Neural cell (in vitro differentiated cells): Measurements from ENCODE around the gene DGKZ. TPM values are rescaled to one million over a fixed set of nuclear protein-coding genes. Genes with fewer than 3 reads are reported as not detected.

Experiments
- H2AFZ ChIP-seq: fragments of 200-600, 300-800 bp; sonication (generic), shearing (Covaris generic); 2 replicates; pipeline ENCODE4 v1.6.0; 2014; ENCODE audit warnings: low read depth, mild to moderate bottlenecking, antibody characterized with exemption, low read length, moderate library complexity
- H3F3A ChIP-seq: fragments of 200-600 bp; shearing (Covaris generic); 2 replicates; pipeline ENCODE4 v1.6.1; 2016; ENCODE audit warnings: mild to moderate bottlenecking, moderate library complexity, mixed read lengths, antibody characterized with exemption, low read length; ENCODE audit not compliant: insufficient read depth, poor library complexity, severe bottlenecking
- H3K27ac ChIP-seq: fragments of 200-600, 300-800 bp; sonication (generic), shearing (Covaris generic); 2 replicates; pipeline ENCODE4 v1.5.1; 2014; ENCODE audit warnings: mild to moderate bottlenecking, low read length, moderate library complexity
- H3K27me3 ChIP-seq: fragments of 300-800, 200-600 bp; sonication (generic), shearing (Covaris generic); 2 replicates; pipeline ENCODE4 v1.6.0; 2014; ENCODE audit warnings: mild to moderate bottlenecking, low read depth, low read length, moderate library complexity; ENCODE audit not compliant: insufficient read depth
- H3K36me3 ChIP-seq: fragments of 300-800, 200-600 bp; sonication (generic), shearing (Covaris generic); 2 replicates; pipeline ENCODE4 v1.5.1; 2014; ENCODE audit warnings: mild to moderate bottlenecking, antibody characterized with exemption, low read length, moderate library complexity; ENCODE audit not compliant: insufficient read depth
- H3K4me2 ChIP-seq: fragments of 300-800, 200-600 bp; sonication (generic), shearing (Covaris generic); 2 replicates; pipeline ENCODE4 v1.6.0; 2014; ENCODE audit warnings: mild to moderate bottlenecking, low read length
- H3K4me3 ChIP-seq: fragments of 300-800, 200-600 bp; sonication (generic), shearing (Covaris generic); 2 replicates; pipeline ENCODE4 v1.5.1; 2014; ENCODE audit warnings: mild to moderate bottlenecking, low read length, moderate library complexity
- H3K79me2 ChIP-seq: fragments of 200-600 bp; shearing (Covaris generic); replicated peaks from 2 replicates; pipeline ENCODE4 v1.6.0; 2014; ENCODE audit warnings: mild to moderate bottlenecking, low read length, moderate library complexity; ENCODE audit not compliant: insufficient read depth
- H3K9ac ChIP-seq: fragments of 300-800, 200-600 bp; sonication (generic), shearing (Covaris generic); 2 replicates; pipeline ENCODE4 v1.6.1; 2016; ENCODE audit warnings: mild to moderate bottlenecking, low read length, mixed read lengths
- H3K9me2 ChIP-seq: fragments of 200-600 bp; shearing (Covaris generic); 2 replicates; pipeline ENCODE4 v1.6.1; 2016; ENCODE audit warnings: mild to moderate bottlenecking, low read length, mixed read lengths; ENCODE audit not compliant: insufficient read depth
- H3K9me3 ChIP-seq: fragments of 200-600, 300-800 bp; sonication (generic), shearing (Covaris generic); 2 replicates; pipeline ENCODE4 v1.6.1; 2016; ENCODE audit warnings: mild to moderate bottlenecking, mixed run types, low read length, moderate library complexity, mixed read lengths
- H4K20me1 ChIP-seq: fragments of 200-600 bp; shearing (Covaris generic); 2 replicates; pipeline ENCODE4 v1.6.1; 2016; ENCODE audit warnings: mild to moderate bottlenecking, mixed run types; ENCODE audit not compliant: insufficient read depth
- CTCF ChIP-seq: fragments of 450-650 bp; IDR thresholded peaks from 2 replicates; pipeline ENCODE4 v1.5.1; 2014; ENCODE audit warnings: antibody characterized with exemption, mild to moderate bottlenecking, moderate library complexity; ENCODE audit not compliant: poor library complexity, severe bottlenecking
- EP300 ChIP-seq: fragments of 450-650 bp; conservative IDR thresholded peaks from 2 replicates; pipeline ENCODE4 v1.6.1; 2014; ENCODE audit warnings: antibody characterized with exemption, mild to moderate bottlenecking, moderate library complexity; ENCODE audit not compliant: poor library complexity, severe bottlenecking
- EZH2 ChIP-seq: fragments of 200-600, 300-800 bp; shearing (Covaris generic), sonication (generic); IDR thresholded peaks from 2 replicates; pipeline ENCODE4 v1.6.1; 2014; ENCODE audit warnings: antibody characterized with exemption, low read length, borderline replicate concordance, mild to moderate bottlenecking; ENCODE audit not compliant: insufficient read depth, poor library complexity, severe bottlenecking
- MXI1 ChIP-seq: fragments of 450-650 bp; conservative IDR thresholded peaks from 2 replicates; pipeline ENCODE4 v1.6.1; 2014; ENCODE audit warnings: antibody characterized with exemption, mild to moderate bottlenecking; ENCODE audit not compliant: poor library complexity, severe bottlenecking
- POLR2AphosphoS5 ChIP-seq: IDR thresholded peaks from 2 replicates; pipeline ENCODE4 v1.6.1; 2012
- RAD21 ChIP-seq: fragments of 450-650 bp; conservative IDR thresholded peaks from 2 replicates; pipeline ENCODE4 v1.6.1; 2014; ENCODE audit warnings: antibody characterized with exemption, mild to moderate bottlenecking, moderate library complexity
- REST ChIP-seq: IDR thresholded peaks from 2 replicates; pipeline ENCODE4 v1.6.1; 2012; ENCODE audit warnings: borderline replicate concordance
- SMC3 ChIP-seq: fragments of 450-650 bp; conservative IDR thresholded peaks from 2 replicates; pipeline ENCODE4 v1.6.1; 2014; ENCODE audit warnings: antibody characterized with exemption, mild to moderate bottlenecking, moderate library complexity; ENCODE audit not compliant: poor library complexity
- TAF1 ChIP-seq: IDR thresholded peaks from 2 replicates; pipeline ENCODE4 v1.6.1; 2012; ENCODE audit warnings: low read depth
- polyA plus RNA-seq: library from polyadenylated mRNA; depleted of rRNA; stranded (reverse); fragments of >200 nt; gene quantifications from 2 replicates; pipeline ENCODE4 v1.2.3, GENCODE V29; 2014

The DGKZ gene
- polyA plus RNA-seq, 1 donor from 2014 or later: 55.7 TPM

- TF ChIP-seq TAF1: no peak
- TF ChIP-seq REST: no peak
- TF ChIP-seq MXI1: no peak
- TF ChIP-seq EZH2: no peak
- TF ChIP-seq POLR2AphosphoS5: no peak
- TF ChIP-seq SMC3: no peak
- TF ChIP-seq RAD21: no peak
- no peak for TF ChIP-seq CTCF
- TF ChIP-seq EP300: no peak
- H2AFZ ChIP-seq: no peak overlapping the region
- no peaks in the 10 kb centered on the region for H3F3A ChIP-seq
- no peak overlapping the region for H3K4me3 ChIP-seq
- H3K9me2 ChIP-seq: no peaks in the 10 kb centered on the region
- H3K36me3 ChIP-seq: no peaks in the 10 kb centered on the region
- H3K4me2 ChIP-seq: no peak overlapping the region
- H4K20me1 ChIP-seq: no peaks in the 10 kb centered on the region
- H3K27me3 ChIP-seq: no peaks in the 10 kb centered on the region
- H3K79me2 ChIP-seq: peaks cover 19% of the 10 kb centered on the region
- no peaks in the 10 kb centered on the region for H3K9me3 ChIP-seq
- no peak overlapping the region for H3K27ac ChIP-seq
- H3K9ac ChIP-seq: no peak overlapping the region
These were observed 3.4 kb downstream of the DGKZ start for GRCh38 chr11:46350695-46351094.

GRCh38 chr11:46351148-46351547 lies 3.9 kb downstream of the DGKZ start:
- H3K27me3 ChIP-seq: no peaks in the 10 kb centered on the region
- no peaks in the 10 kb centered on the region for H3F3A ChIP-seq
- no peaks in the 10 kb centered on the region for H3K36me3 ChIP-seq
- no peak overlapping the region for H3K27ac ChIP-seq
- H3K9me3 ChIP-seq: no peaks in the 10 kb centered on the region
- H3K4me3 ChIP-seq: no peak overlapping the region
- peaks cover 19% of the 10 kb centered on the region for H3K79me2 ChIP-seq
- H3K9ac ChIP-seq: no peak overlapping the region
- no peak overlapping the region for H2AFZ ChIP-seq
- H4K20me1 ChIP-seq: no peaks in the 10 kb centered on the region
- H3K4me2 ChIP-seq: no peak overlapping the region
- TF ChIP-seq EZH2: no peak
- TF ChIP-seq EP300: no peak
- no peak for TF ChIP-seq SMC3
- no peak for TF ChIP-seq RAD21
- TF ChIP-seq CTCF: no peak
- TF ChIP-seq REST: no peak
- no peak for TF ChIP-seq POLR2AphosphoS5
- no peak for TF ChIP-seq MXI1
- TF ChIP-seq TAF1: no peak
- H3K9me2 ChIP-seq: no peaks in the 10 kb centered on the region
